Adipocyte (in vitro differentiated cells): ENCODE results near the gene COL26A1.
A peak's percentile ranks its signal among the peaks of the same experiment; 100 is the strongest.

Experiments used
- DNase-seq: peaks from one replicate; pipeline ENCODE4 v3.0.0-alpha.2; 2015; ENCODE audit warnings: low read depth
- H3K27me3 ChIP-seq: replicated peaks from 2 replicates; pipeline ENCODE4 v1.7.0; 2013; ENCODE audit warnings: mild to moderate bottlenecking, low read length, moderate library complexity; ENCODE audit not compliant: control insufficient read depth, insufficient read depth
- H3K36me3 ChIP-seq: 2 replicates; pipeline ENCODE4 v1.7.0; 2013; ENCODE audit warnings: low read length, mild to moderate bottlenecking, moderate library complexity; ENCODE audit not compliant: control insufficient read depth, insufficient read depth, severe bottlenecking
- H3K4me1 ChIP-seq: 2 replicates; pipeline ENCODE4 v1.7.0; 2013; ENCODE audit warnings: mild to moderate bottlenecking, low read length, moderate library complexity; ENCODE audit not compliant: control insufficient read depth, insufficient read depth
- H3K4me3 ChIP-seq: 2 replicates; pipeline ENCODE4 v1.7.0; 2013; ENCODE audit warnings: mild to moderate bottlenecking, low read length, moderate library complexity
- H3K9ac ChIP-seq: 2 replicates; pipeline ENCODE4 v1.7.0; 2013; ENCODE audit warnings: mild to moderate bottlenecking, low read length, moderate library complexity
- H3K9me3 ChIP-seq: 2 replicates; pipeline ENCODE4 v1.7.0; 2013; ENCODE audit warnings: mild to moderate bottlenecking, low read length, moderate library complexity; ENCODE audit not compliant: control insufficient read depth

The COL26A1 gene

DNA sequence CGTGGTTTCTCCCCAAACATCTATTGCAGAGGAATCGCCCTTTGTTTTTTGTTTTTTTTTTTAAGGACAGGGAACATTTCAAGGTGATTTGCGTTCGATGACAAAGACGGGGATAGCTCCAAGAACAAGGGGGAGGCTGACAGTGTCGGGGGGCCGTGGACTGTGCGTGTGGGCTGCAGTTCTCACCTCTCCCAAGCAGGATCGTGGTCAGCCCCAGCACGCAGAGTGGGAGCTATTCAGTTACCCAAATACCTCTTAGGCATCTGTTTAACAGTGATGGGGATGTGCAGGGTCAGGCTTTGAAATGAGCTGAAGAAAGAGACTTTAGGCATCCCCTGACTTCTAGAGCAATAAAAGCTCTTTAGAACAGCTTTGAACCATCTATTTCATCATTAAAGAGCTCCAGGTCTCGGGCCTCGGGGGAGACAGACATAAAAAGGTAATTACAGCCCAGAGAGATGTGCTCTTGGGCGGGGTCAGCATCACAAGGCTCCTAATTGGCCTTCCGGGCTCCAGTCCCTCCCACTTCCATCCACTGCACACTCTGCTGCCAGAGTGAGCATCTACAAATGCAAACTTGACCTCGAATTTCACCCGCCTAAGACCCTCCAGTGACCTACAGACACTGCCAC is 169.2 kb downstream of the COL26A1 start:
- no peaks in the 10 kb centered on the region for H3K4me1 ChIP-seq
- no peaks in the 10 kb centered on the region for H3K36me3 ChIP-seq
- H3K9ac ChIP-seq, result no peak overlapping the region
- no peak overlapping the region for H3K4me3 ChIP-seq
- H3K9me3 ChIP-seq, result peaks cover 5% of the 10 kb centered on the region
- H3K27me3 ChIP-seq, result peaks cover 60% of the 10 kb centered on the region
- DNase-seq, result no peak

- peaks cover 4% of the 10 kb centered on the region for H3K4me1 ChIP-seq
- H3K9ac ChIP-seq, result no peak overlapping the region
- H3K4me3 ChIP-seq, result no peak overlapping the region
- no peaks in the 10 kb centered on the region for H3K36me3 ChIP-seq
- DNase-seq, result no peak
- H3K9me3 ChIP-seq, result peaks cover 6% of the 10 kb centered on the region
- peaks cover 60% of the 10 kb centered on the region for H3K27me3 ChIP-seq
Observed at GRCh38 chr7:101532400-101533102, 169.9 kb downstream of the COL26A1 start.

DNA sequence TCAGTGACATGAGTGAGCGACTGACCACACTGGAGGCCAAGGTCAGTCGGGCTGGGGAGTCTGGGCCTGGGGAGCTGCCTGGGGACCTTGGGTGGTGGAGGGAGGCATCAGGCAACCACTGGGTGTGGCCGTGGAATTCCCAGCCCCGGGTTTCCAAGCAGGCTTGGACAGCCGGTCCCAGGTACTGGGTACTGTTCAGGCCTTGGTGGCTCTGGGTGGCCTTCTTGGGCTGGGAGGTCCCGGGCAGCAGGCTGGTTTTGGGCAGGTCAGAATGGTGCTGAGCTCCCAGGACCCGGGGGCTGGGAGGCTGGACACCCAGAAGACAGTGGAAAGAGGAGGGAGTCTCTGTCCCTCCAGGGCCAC is 170.4 kb downstream of the COL26A1 start:
- H3K9ac ChIP-seq, result no peak overlapping the region
- H3K4me1 ChIP-seq, result peaks cover 4% of the 10 kb centered on the region
- DNase-seq, result no peak
- peaks cover 60% of the 10 kb centered on the region for H3K27me3 ChIP-seq
- H3K4me3 ChIP-seq, result no peak overlapping the region
- peaks cover 6% of the 10 kb centered on the region for H3K9me3 ChIP-seq
- H3K36me3 ChIP-seq, result no peaks in the 10 kb centered on the region

GRCh38 chr7:101534015-101534803 is 171.5 kb downstream of the COL26A1 start:
- DNase-seq, result no peak
- Histone ChIP-seq H3K36me3 (no peaks in the 10 kb centered on the region), H3K4me3 (no peak overlapping the region), H3K27me3 (peaks cover 60% of the 10 kb centered on the region), H3K4me1 (peaks cover 4% of the 10 kb centered on the region), H3K9ac (no peak overlapping the region), H3K9me3 (peaks cover 6% of the 10 kb centered on the region)

DNA sequence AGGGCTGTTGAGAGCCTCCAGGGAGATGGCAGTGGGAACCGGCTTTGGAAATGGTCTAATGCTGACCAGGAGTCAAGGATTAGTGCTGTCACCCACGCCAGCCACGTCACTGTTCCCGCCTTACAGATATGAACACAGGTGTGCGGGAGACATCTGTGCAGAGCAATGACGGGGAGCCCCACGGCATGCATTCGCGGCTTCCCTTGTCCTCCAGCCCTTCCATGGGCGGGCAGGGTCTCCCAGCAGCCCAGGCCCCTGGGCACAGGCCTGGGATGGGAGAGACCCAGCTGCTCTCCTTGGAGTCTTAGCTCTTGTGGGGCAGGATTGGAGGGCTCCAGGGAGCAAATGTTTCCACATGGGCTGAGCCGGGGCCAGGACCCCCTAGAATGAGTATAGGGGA is 172.2 kb downstream of the COL26A1 start:
- Histone ChIP-seq H3K9me3 (peaks cover 6% of the 10 kb centered on the region), H3K4me3 (no peak overlapping the region), H3K27me3 (peaks cover 55% of the 10 kb centered on the region), H3K36me3 (no peaks in the 10 kb centered on the region), H3K4me1 (peaks cover 4% of the 10 kb centered on the region), H3K9ac (no peak overlapping the region)
- DNase-seq, result no peak

DNA sequence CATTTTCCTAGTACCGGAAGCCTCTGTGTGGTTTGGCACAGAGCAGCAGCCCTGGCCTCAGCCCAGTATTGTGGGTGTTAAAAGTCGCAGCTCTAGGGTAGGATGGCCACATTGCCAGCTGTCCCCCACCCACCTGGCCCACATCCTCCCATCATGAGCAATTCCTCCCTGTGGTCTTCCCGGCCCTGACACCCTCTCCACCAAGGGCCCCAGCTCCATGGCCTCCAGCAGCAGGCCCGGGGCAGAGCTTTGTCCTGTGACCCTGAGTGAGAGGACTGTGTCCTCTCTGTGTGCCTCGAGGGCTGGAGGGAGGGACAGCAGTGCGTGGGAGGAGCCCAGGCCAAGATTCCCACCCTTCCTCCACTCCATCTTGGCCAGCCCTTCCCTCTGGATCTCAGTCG is 172.7 kb downstream of the COL26A1 start:
- peaks cover 4% of the 10 kb centered on the region for H3K4me1 ChIP-seq
- H3K36me3 ChIP-seq, result no peaks in the 10 kb centered on the region
- DNase-seq, result no peak
- peaks cover 56% of the 10 kb centered on the region for H3K27me3 ChIP-seq
- H3K9me3 ChIP-seq, result peaks cover 6% of the 10 kb centered on the region
- H3K4me3 ChIP-seq, result no peak overlapping the region
- no peak overlapping the region for H3K9ac ChIP-seq

DNA sequence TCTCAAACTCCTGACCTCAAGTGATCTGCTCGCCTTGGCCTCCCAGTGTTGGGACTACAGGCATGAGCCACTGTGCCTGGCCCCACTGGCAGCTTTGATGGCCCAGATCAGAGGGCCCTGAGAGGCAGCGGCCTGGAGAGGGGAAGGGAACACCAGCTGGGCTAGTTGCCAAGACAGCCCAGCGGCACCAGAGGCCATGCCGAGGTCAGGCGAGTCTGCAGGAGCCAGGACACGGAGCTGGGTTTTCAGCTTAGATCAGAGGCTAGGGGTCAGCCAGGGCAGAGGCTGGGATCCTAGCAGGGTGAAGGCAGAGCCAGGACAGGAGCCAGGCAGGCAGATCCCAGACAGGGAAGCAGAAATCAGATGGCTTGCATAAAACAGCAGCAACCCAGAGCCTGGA is 173.6 kb downstream of the COL26A1 start:
- Histone ChIP-seq H3K4me3 (no peak overlapping the region), H3K4me1 (peaks cover 4% of the 10 kb centered on the region), H3K36me3 (no peaks in the 10 kb centered on the region), H3K9me3 (peaks cover 6% of the 10 kb centered on the region), H3K27me3 (peaks cover 55% of the 10 kb centered on the region), H3K9ac (no peak overlapping the region)
- DNase-seq, result no peak

GRCh38 chr7:101536668-101537067 is 174.0 kb downstream of the COL26A1 start:
- no peak overlapping the region for H3K4me3 ChIP-seq
- H3K4me1 ChIP-seq, result peaks cover 4% of the 10 kb centered on the region
- H3K27me3 ChIP-seq, result peaks cover 54% of the 10 kb centered on the region
- DNase-seq, result no peak
- no peaks in the 10 kb centered on the region for H3K36me3 ChIP-seq
- no peak overlapping the region for H3K9ac ChIP-seq
- peaks cover 6% of the 10 kb centered on the region for H3K9me3 ChIP-seq

GRCh38 chr7:101537205-101537604 is 174.5 kb downstream of the COL26A1 start:
- Histone ChIP-seq H3K4me3 (no peak overlapping the region), H3K9ac (no peak overlapping the region), H3K4me1 (peaks cover 4% of the 10 kb centered on the region), H3K27me3 (peaks cover 52% of the 10 kb centered on the region), H3K9me3 (peaks cover 6% of the 10 kb centered on the region), H3K36me3 (no peaks in the 10 kb centered on the region)
- peak; percentile 9 for DNase-seq

DNA sequence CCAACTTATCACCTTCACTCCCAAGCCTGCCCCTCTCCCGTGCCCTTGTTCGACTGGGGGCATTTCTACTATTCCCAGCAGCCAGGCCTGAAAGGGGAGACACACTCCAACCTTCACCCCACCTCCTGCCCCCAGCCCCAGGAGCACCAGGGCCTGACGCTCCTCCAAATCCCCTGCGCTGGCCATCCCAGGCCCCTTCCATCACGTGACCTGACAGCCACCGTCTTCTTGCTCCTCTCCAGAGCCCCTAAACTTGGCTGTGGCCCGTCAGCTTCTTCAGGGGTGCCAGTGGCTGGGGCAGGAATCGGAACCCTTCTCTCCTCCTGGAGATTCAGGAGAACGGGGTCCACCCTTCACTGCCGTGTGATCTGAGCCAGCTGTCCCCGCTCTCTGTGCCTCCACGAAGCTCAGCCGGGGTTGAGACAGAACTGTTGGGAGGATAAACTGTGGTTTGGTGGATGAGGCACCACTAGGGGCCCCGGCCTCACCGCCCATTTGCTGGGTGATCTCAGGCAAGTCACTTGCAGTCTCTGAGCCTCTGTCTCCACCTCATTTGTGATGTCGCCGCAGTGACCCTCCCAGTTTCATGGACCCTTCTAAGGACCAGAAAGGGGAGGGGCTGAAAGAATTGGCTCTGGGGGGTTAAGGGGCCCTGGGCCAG is 175.4 kb downstream of the COL26A1 start:
- H3K36me3 ChIP-seq, result no peaks in the 10 kb centered on the region
- H3K4me1 ChIP-seq, result peaks cover 4% of the 10 kb centered on the region
- H3K9me3 ChIP-seq, result peaks cover 6% of the 10 kb centered on the region
- DNase-seq, result no peak
- no peak overlapping the region for H3K9ac ChIP-seq
- no peak overlapping the region for H3K4me3 ChIP-seq
- peaks cover 48% of the 10 kb centered on the region for H3K27me3 ChIP-seq
